ENCODE results near the gene TRIM39. TPM values are rescaled to one million over a fixed set of nuclear protein-coding genes. Genes with fewer than 3 reads are reported as not detected.

The TRIM39 gene
- total RNA-seq, 1 donor from 2014 or later = 21.6 TPM

DNA sequence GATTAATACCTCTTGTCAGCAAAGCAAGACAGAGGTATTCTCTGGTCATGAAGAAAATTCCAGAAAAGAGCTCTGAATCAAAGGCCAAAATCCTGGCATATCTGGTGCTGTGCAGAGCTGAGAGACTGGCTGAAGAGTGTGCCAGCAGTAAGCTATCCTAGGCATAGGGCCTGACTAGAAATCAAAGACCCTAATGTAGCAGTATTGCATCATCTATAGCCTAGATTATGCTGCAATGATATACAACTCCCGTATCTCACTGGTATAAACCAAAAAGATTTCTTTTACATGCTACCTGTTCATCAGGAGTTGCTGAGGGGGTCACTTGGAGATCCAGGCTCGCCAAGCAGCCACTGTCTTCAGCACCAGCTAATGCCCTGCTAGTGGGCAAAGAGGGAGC, 30.9 kb upstream of the TRIM39 start:
- Mint-ChIP-seq H3K4me3 (no peak overlapping the region), H3K9me3 (no peaks in the 10 kb centered on the region), H3K27me3 (no peaks in the 10 kb centered on the region), H3K4me1 (no peaks in the 10 kb centered on the region), H3K36me3 (ENCODE audit: low read depth) (peaks cover 56% of the 10 kb centered on the region), H3K27ac (no peak overlapping the region)
- CTCF ChIA-PET = no interaction called here
- intact Hi-C loops (cut with micrococcal nuclease) = no loop called here
- no peak for DNase-seq
- TF ChIP-seq, protein P1, sequence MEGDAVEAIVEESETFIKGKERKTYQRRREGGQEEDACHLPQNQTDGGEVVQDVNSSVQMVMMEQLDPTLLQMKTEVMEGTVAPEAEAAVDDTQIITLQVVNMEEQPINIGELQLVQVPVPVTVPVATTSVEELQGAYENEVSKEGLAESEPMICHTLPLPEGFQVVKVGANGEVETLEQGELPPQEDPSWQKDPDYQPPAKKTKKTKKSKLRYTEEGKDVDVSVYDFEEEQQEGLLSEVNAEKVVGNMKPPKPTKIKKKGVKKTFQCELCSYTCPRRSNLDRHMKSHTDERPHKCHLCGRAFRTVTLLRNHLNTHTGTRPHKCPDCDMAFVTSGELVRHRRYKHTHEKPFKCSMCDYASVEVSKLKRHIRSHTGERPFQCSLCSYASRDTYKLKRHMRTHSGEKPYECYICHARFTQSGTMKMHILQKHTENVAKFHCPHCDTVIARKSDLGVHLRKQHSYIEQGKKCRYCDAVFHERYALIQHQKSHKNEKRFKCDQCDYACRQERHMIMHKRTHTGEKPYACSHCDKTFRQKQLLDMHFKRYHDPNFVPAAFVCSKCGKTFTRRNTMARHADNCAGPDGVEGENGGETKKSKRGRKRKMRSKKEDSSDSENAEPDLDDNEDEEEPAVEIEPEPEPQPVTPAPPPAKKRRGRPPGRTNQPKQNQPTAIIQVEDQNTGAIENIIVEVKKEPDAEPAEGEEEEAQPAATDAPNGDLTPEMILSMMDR (IDR thresholded peaks at IDR 0.05) = no peak
- POLR2A ChIA-PET = interaction anchor here (0.6 kb wide), 1 partner anchor 8 kb away, joined by 3 read pairs; no protein-coding TSS in a partner anchor
- ATAC-seq (ENCODE audit: low read depth) = no peak

DNA sequence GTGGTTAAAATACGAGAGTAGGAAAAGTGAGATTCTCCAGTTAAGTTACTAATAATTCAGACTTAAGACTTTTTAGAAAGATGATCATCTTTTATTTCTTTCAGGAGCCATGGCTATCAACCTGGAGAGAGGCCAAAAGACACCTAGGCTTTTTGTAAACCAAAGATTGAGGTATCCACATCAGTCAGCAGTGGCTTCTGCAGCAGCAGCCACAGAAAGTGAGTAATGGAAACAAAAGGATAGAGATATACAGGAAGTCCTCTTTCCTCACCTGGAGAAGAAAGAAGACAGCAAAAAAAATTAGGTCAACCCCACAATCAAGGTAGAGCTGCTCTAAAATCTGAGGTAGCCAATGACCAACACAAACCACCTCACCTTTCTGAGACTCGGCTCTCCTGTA, 22.7 kb upstream of the TRIM39 start:
- DNase-seq (no peak), ATAC-seq (ENCODE audit: low read depth) (no peak)
- Mint-ChIP-seq H3K36me3 (ENCODE audit: low read depth) (peaks cover 60% of the 10 kb centered on the region), H3K27me3 (no peaks in the 10 kb centered on the region), H3K9me3 (no peaks in the 10 kb centered on the region), H3K4me1 (peaks cover 2% of the 10 kb centered on the region), H3K4me3 (no peak overlapping the region), H3K27ac (no peak overlapping the region)
- TF ChIP-seq, protein P1 (IDR thresholded peaks at IDR 0.05) = no peak
- CTCF ChIA-PET = no interaction called here
- POLR2A ChIA-PET = no interaction called here
- intact Hi-C loops (cut with micrococcal nuclease) = no loop called here

DNA sequence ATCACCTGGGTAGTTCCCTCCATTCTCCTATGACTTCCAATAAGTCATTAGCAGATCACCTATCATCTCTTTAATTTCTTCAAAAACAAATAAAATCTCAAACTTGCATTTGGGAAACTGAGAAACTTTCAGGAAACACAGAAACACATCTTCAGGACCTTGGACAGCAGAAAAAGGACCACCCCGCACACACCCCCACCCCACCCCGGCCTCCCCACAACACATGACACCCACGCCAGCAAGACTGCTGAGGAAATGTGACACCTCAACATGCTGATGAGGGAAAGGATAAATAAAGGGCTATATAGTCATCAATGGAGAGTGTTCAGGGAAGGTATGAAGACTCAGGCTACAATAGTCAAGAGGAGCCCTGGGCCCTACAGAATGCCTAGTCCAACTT, 15.6 kb upstream of the TRIM39 start:
- Mint-ChIP-seq H3K36me3 (ENCODE audit: low read depth) (peaks cover 69% of the 10 kb centered on the region), H3K9me3 (no peaks in the 10 kb centered on the region), H3K27me3 (no peaks in the 10 kb centered on the region), H3K27ac (no peak overlapping the region), H3K4me1 (peaks cover 16% of the 10 kb centered on the region), H3K4me3 (no peak overlapping the region)
- ChIA-PET CTCF (no interaction called here), POLR2A (no interaction called here)
- TF ChIP-seq, protein P1 (IDR thresholded peaks at IDR 0.05) = no peak
- intact Hi-C loops (cut with micrococcal nuclease) = no loop called here
- DNase-seq (no peak), ATAC-seq (ENCODE audit: low read depth) (no peak)

DNA sequence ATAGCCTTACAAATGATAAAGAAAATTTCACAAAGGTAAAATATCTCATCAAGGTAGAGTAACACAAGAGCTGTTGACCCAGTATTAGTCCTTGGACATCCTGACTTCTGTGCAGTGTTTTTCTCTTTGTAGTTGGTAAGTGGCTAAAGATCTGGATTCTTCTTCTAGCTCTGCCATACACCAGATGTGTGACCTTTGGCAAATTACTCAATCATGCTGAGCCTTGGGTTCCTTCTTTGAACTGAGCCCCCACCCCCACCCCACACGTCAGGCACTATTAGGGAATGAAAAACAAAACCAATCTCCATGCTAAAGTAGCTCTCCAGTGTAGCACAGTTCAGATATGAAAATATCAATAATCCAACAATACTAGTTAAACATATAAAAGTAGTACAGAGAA, 15.1 kb upstream of the TRIM39 start:
- ChIA-PET POLR2A (interaction anchor here (0.6 kb wide), 1 partner anchor 522 kb away, joined by 6 read pairs; no protein-coding TSS in a partner anchor), CTCF (no interaction called here)
- Mint-ChIP-seq H3K4me1 (peaks cover 16% of the 10 kb centered on the region), H3K9me3 (no peaks in the 10 kb centered on the region), H3K4me3 (no peak overlapping the region), H3K27ac (no peak overlapping the region), H3K27me3 (no peaks in the 10 kb centered on the region), H3K36me3 (ENCODE audit: low read depth) (peaks cover 73% of the 10 kb centered on the region)
- no peak for ATAC-seq (ENCODE audit: low read depth)
- TF ChIP-seq, protein P1 (IDR thresholded peaks at IDR 0.05) = no peak
- intact Hi-C loops (cut with micrococcal nuclease) = no loop called here
- no peak for DNase-seq

DNA sequence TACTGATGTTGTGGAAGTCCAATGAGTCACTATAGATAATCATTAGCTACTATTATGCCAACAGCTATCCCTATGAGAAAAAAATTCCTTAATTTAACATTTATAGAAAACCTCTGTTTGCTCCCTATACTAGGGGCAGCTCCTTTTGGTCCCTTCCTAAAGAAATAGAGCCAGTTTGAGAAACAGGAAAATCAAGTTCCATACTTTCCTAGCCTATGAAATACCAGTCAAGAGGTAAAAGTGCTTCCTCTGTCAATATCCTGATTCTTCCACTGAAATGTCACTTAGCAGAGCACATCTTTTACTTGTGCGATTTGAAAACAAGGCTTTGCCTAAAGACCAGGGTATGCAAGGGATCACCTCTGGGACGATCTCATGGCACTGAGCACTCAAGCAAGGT, 14.5 kb upstream of the TRIM39 start:
- ChIA-PET CTCF (no interaction called here), POLR2A (interaction anchor here (0.6 kb wide), 2 partner anchors 10 to 522 kb away, joined by 6 to 15 read pairs; no protein-coding TSS in a partner anchor)
- no peak for ATAC-seq (ENCODE audit: low read depth)
- Mint-ChIP-seq H3K4me3 (no peak overlapping the region), H3K9me3 (no peaks in the 10 kb centered on the region), H3K36me3 (ENCODE audit: low read depth) (peaks cover 69% of the 10 kb centered on the region), H3K4me1 (peaks cover 17% of the 10 kb centered on the region), H3K27me3 (no peaks in the 10 kb centered on the region), H3K27ac (no peak overlapping the region)
- intact Hi-C loops (cut with micrococcal nuclease) = no loop called here
- DNase-seq = no peak
- TF ChIP-seq, protein P1 (IDR thresholded peaks at IDR 0.05) = no peak

Data from activated B cell treated with CpG ODN at 0.5 μM for 24 hours (primary cell).